Liver (tissue), 9 donors: ENCODE results near the gene AP2A2. TPM values are rescaled to one million over a fixed set of nuclear protein-coding genes. Genes with fewer than 3 reads are reported as not detected.

Experiments
- DNase-seq: peaks from one replicate; pipeline ENCODE4 v3.0.0-alpha.2; 2017; ENCODE audit warnings: low spot score
- H3K27ac ChIP-seq, 2 donors: one replicate each; pipeline ENCODE4 v1.7.0; 2013; ENCODE audit warnings: inconsistent platforms in 2 of 2, low read length in 2 of 2, control low read depth in 1 of 2, low read depth in 1 of 2, mild to moderate bottlenecking in 1 of 2
- H3K27me3 ChIP-seq, 4 donors: one replicate each; pipeline versions ENCODE4 v1.6.1 to v1.7.0; 2013; ENCODE audit warnings: low read length in 3 of 4, inconsistent platforms in 1 of 4, mild to moderate bottlenecking in 1 of 4, moderate library complexity in 1 of 4; ENCODE audit not compliant: control insufficient read depth in 4 of 4, insufficient read depth in 4 of 4
- H3K36me3 ChIP-seq, 4 donors: one replicate each; pipeline versions ENCODE4 v1.6.1 to v1.7.0; 2013; ENCODE audit warnings: low read length in 3 of 4, mild to moderate bottlenecking in 3 of 4, low read depth in 1 of 4, moderate library complexity in 1 of 4; ENCODE audit not compliant: control insufficient read depth in 4 of 4, insufficient read depth in 3 of 4
- H3K4me1 ChIP-seq, 4 donors: one replicate each; pipeline versions ENCODE4 v1.6.1 to v1.7.0; 2013; ENCODE audit warnings: low read length in 3 of 4, mild to moderate bottlenecking in 3 of 4, moderate library complexity in 1 of 4; ENCODE audit not compliant: control insufficient read depth in 4 of 4, insufficient read depth in 4 of 4
- H3K4me3 ChIP-seq, 3 donors: one replicate each; pipeline versions ENCODE4 v1.6.1 to v1.7.0; 2013; ENCODE audit warnings: low read length in 3 of 3, control low read depth in 1 of 3, low read depth in 1 of 3, mild to moderate bottlenecking in 1 of 3
- H3K9ac ChIP-seq, 2 donors: one replicate each; pipeline ENCODE4 v1.7.0; 2013; ENCODE audit warnings: low read length in 2 of 2, mild to moderate bottlenecking in 2 of 2, moderate library complexity in 2 of 2, control low read depth in 1 of 2, low read depth in 1 of 2
- H3K9me3 ChIP-seq, 4 donors: one replicate each; pipeline versions ENCODE4 v1.6.1 to v1.7.0; 2013; ENCODE audit warnings: low read length in 3 of 4; ENCODE audit not compliant: control insufficient read depth in 4 of 4
- ATF3 ChIP-seq: IDR thresholded peaks from 2 replicates; pipeline ENCODE4 v1.6.1; 2016; ENCODE audit warnings: antibody characterized with exemption
- EGR1 ChIP-seq, 2 donors: IDR thresholded peaks; 2 replicates each; pipeline ENCODE4 v1.6.1; 2016 to 2018; ENCODE audit warnings: antibody characterized with exemption in 2 of 2, low read depth in 2 of 2
- FOXA1 ChIP-seq: IDR thresholded peaks from 2 replicates; pipeline ENCODE4 v1.6.1; 2016; ENCODE audit warnings: antibody characterized with exemption
- GABPA ChIP-seq, 2 donors: IDR thresholded peaks in 1 of 2; conservative IDR thresholded peaks in 1 of 2; 2 replicates each; pipeline ENCODE4 v1.6.1; 2016; ENCODE audit warnings: antibody characterized with exemption in 2 of 2, mild to moderate bottlenecking in 1 of 2, moderate library complexity in 1 of 2
- HNF4G ChIP-seq: IDR thresholded peaks from 2 replicates; pipeline ENCODE4 v1.6.1; 2016; ENCODE audit warnings: antibody characterized with exemption
- NR2F2 ChIP-seq: IDR thresholded peaks from 2 replicates; pipeline ENCODE4 v1.6.1; 2016; ENCODE audit warnings: antibody characterized with exemption
- RAD21 ChIP-seq, 2 donors: IDR thresholded peaks; 2 replicates each; pipeline ENCODE4 v1.6.1; 2016; ENCODE audit warnings: antibody characterized with exemption in 2 of 2, mild to moderate bottlenecking in 2 of 2
- RXRA ChIP-seq, 2 donors: IDR thresholded peaks; 2 replicates each; pipeline ENCODE4 v1.6.1; 2017 to 2018; ENCODE audit warnings: antibody characterized with exemption in 2 of 2, mild to moderate bottlenecking in 1 of 2
- SP1 ChIP-seq: IDR thresholded peaks from 2 replicates; pipeline ENCODE4 v1.6.1; 2018; ENCODE audit warnings: antibody characterized with exemption, mild to moderate bottlenecking
- TAF1 ChIP-seq: conservative IDR thresholded peaks from 2 replicates; pipeline ENCODE4 v1.6.1; 2016; ENCODE audit warnings: antibody characterized with exemption, mild to moderate bottlenecking
- YY1 ChIP-seq: IDR thresholded peaks from 2 replicates; pipeline ENCODE4 v1.6.1; 2016; ENCODE audit warnings: antibody characterized with exemption, mild to moderate bottlenecking
- ZBTB33 ChIP-seq: IDR thresholded peaks from 2 replicates; pipeline ENCODE4 v1.6.1; 2016; ENCODE audit warnings: antibody characterized with exemption
- WGBS: extraction: QIAGEN DNeasy Blood & Tissue Kit; methylation state at CpG from one replicate; pipeline ENCODE4 v1.1.7; 2013; 5-methylcytosine and 5-hydroxymethylcytosine counted together
- polyA plus RNA-seq, 2 donors: library from polyadenylated mRNA; stranded (reverse) in 1 of 2; unstranded in 1 of 2; fragments of 200-250 nt in 1 of 2; fragments of >200 nt in 1 of 2; fragmentation: Nextera tagmentation in 1 of 2; extraction: Ambion mirVana in 1 of 2; gene quantifications; one replicate each; pipeline versions ENCODE4 v1.2.1 to v1.2.3, GENCODE V29; 2013 to 2015
- total RNA-seq, 2 donors: library from RNA; depleted of rRNA; stranded (reverse); fragments of >200 nt; gene quantifications; one replicate each; pipeline ENCODE4 v1.2.3, GENCODE V29; 2014
- TF ChIP-seq, protein P1 (sequence below): IDR thresholded peaks from 2 replicates; pipeline ENCODE4 v1.6.1; 2016; ENCODE audit warnings: antibody characterized with exemption, mild to moderate bottlenecking
- TF ChIP-seq, protein P2 (sequence below): IDR thresholded peaks from 2 replicates; pipeline ENCODE4 v1.6.1; 2016; ENCODE audit warnings: antibody characterized with exemption
- donor health status: healthy.
- donor health status: healthy.
- donor health status: healthy.
- donor health status: healthy.
- donor health status: healthy.

Gene AP2A2
- total and polyA plus RNA-seq, 4 donors, result 20.5 to 39.7 (median 23.8) TPM

DNA sequence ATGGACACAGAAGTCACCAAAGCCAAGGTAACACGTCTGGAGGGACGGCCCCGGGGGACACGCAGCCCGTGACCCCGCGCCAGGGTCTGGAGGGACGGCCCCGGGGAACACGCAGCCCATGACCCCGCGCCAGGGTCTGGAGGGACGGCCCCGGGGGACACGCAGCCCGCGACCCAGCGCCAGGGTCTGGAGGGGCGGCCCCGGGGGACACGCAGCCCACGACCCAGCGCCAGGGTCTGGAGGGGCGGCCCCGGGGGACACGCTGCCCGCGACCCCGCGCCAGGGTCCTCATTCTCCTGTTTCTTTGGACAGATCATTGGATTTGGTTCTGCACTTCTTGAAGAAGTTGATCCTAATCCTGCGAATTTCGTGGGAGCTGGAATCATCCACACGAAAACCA, 83.7 kb downstream of the AP2A2 start:
- TF ChIP-seq HNF4G, result no peak
- no peak for TF ChIP-seq TAF1
- Histone ChIP-seq H3K27me3 (no peaks in the 10 kb centered on the region), H3K4me1 (no peaks in the 10 kb centered on the region), H3K27ac (no peak overlapping the region), H3K4me3 (no peak overlapping the region), H3K9me3 (no peaks in the 10 kb centered on the region), H3K9ac (no peak overlapping the region), H3K36me3 (peaks cover 15 to 83% (median 45%) of the 10 kb centered on the region in 4 donors)
- WGBS, result 95% methylated on average over 33 of the region's 33 CpGs
- no peak for DNase-seq

DNA sequence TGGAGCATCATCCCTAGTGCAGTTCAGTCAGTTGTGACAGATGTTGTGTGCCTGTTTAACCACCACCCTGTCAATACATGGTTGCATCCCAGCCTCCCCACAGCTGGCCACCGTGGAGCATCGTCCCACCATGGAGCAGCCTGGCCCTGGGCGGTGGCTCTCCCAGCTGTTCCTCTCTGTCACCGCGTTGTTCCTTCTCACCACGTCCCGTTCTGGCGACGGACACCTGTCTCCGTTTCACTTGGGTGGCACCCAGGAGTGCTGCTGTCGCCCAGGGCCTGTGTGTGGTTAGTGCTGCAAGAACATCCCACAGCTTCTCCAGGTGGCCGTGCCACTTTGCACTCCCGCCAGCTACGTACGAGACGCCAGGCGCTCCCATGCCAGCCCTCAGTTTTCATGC, 84.3 kb downstream of the AP2A2 start:
- no peaks in the 10 kb centered on the region for H3K27me3 ChIP-seq
- WGBS, result 94% methylated on average over 17 of the region's 17 CpGs
- no peaks in the 10 kb centered on the region for H3K4me1 ChIP-seq
- no peak overlapping the region for H3K4me3 ChIP-seq
- H3K27ac ChIP-seq, result no peak overlapping the region
- no peak for DNase-seq
- H3K9ac ChIP-seq, result no peak overlapping the region
- no peak for TF ChIP-seq SP1
- no peak for TF ChIP-seq FOXA1
- no peak for TF ChIP-seq ZBTB33
- TF ChIP-seq ATF3, result no peak
- TF ChIP-seq, protein P1, sequence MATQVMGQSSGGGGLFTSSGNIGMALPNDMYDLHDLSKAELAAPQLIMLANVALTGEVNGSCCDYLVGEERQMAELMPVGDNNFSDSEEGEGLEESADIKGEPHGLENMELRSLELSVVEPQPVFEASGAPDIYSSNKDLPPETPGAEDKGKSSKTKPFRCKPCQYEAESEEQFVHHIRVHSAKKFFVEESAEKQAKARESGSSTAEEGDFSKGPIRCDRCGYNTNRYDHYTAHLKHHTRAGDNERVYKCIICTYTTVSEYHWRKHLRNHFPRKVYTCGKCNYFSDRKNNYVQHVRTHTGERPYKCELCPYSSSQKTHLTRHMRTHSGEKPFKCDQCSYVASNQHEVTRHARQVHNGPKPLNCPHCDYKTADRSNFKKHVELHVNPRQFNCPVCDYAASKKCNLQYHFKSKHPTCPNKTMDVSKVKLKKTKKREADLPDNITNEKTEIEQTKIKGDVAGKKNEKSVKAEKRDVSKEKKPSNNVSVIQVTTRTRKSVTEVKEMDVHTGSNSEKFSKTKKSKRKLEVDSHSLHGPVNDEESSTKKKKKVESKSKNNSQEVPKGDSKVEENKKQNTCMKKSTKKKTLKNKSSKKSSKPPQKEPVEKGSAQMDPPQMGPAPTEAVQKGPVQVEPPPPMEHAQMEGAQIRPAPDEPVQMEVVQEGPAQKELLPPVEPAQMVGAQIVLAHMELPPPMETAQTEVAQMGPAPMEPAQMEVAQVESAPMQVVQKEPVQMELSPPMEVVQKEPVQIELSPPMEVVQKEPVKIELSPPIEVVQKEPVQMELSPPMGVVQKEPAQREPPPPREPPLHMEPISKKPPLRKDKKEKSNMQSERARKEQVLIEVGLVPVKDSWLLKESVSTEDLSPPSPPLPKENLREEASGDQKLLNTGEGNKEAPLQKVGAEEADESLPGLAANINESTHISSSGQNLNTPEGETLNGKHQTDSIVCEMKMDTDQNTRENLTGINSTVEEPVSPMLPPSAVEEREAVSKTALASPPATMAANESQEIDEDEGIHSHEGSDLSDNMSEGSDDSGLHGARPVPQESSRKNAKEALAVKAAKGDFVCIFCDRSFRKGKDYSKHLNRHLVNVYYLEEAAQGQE, result no peak
- TF ChIP-seq EGR1 (IDR thresholded peaks at IDR 0.05; ENCODE audit: low read depth in 2 of 2), result no peak
- TF ChIP-seq RXRA (IDR thresholded peaks at IDR 0.05), result no peak
- TF ChIP-seq TAF1, result no peak
- TF ChIP-seq NR2F2, result no peak
- no peak for TF ChIP-seq YY1
- TF ChIP-seq RAD21 (IDR thresholded peaks at IDR 0.05), result no peak
- TF ChIP-seq, protein P2, sequence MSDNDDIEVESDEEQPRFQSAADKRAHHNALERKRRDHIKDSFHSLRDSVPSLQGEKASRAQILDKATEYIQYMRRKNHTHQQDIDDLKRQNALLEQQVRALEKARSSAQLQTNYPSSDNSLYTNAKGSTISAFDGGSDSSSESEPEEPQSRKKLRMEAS, result no peak
- no peak for TF ChIP-seq GABPA (IDR thresholded peaks at IDR 0.05 in 1 of 2, conservative IDR thresholded peaks at IDR 0.05 in 1 of 2)
- H3K36me3 ChIP-seq, result peaks cover 14 to 77% (median 40%) of the 10 kb centered on the region in 4 donors
- H3K9me3 ChIP-seq, result no peaks in the 10 kb centered on the region
